ENCODE results near the gene PALLD.

Gene PALLD

DNA sequence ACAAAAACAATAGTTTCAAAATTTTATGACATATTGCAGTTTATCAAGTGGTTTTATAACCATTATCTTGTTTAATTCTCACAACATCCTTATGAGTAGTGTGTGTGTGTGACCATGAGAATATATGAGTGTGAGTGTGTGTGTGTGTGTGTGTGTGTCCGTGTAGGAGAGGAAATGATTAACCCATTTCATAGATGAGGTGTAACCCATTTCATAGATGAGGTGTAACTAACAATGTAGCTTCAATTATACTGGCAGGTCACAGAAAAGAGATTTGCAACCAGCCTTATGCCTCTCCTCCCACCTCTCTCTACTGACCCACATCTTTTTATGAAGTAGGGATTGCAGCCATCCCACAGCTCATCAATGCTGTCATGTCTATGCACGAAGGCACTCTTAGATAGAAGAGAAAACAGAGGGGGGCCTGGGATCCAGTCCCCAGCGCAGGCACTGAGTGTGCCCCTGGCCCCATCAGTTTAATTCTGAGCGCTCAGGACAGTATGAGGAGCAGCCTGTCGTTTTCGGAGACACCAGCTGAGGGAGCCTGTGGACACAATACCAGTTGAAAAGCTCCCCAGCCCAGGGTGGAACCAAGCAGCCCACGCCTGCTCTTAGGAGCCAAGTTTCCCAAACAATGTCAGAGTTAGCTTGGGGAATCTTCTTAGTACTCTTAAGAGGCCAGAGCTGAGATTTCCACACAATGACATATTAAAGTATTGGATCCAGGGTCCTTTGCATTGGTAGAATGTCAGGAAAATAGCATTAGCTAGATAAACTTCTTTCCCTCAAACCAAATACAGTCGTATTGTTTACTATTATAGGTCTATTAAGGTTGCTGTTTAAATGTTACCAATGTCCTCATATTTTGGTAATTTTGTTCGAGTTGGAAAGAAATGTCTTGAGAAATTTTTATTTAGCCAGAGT is 88.6 kb downstream of the PALLD start:
- intact Hi-C loops (cut with DNase I) = no loop called here
- peak; percentile 15 to 89 (median 44) for DNase-seq

GRCh38 chr4:168586926-168587325 is 90.1 kb downstream of the PALLD start:
- no peak for DNase-seq
- intact Hi-C loops (cut with DNase I) = no loop called here

GRCh38 chr4:168587411-168588125 is 90.7 kb downstream of the PALLD start:
- DNase-seq = no peak
- intact Hi-C loops (cut with DNase I) = no loop called here

DNA sequence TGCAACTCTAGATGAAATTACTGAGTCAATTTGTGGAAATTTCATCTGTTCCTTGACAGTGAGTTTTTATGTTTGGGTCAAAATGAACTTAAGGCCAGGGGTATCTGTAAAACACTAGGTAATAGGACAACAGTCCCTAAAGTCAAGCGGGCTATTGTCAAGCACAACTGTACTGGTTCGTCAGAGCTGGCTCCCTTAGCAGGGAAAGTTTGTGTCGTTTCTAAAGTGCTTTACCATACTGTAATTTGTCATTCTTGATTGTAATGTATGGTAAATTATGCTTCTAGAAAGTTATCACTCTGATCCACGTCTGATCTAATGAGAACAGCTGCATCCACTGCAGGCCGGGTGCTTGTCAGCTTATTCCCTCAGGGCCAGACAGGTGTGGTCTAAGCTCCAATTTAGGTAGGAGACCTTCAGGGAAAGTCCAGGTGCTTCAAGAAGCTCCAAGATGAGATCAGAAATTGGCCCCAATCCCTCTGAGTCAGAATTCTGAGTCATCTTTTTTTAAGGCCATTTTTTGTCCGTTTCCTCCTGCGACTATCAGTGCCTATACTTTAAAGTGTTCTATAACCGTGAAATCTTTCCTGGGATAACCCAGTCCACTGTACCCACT is 92.2 kb downstream of the PALLD start:
- intact Hi-C loops (cut with DNase I) = no loop called here
- no peak for DNase-seq

DNA sequence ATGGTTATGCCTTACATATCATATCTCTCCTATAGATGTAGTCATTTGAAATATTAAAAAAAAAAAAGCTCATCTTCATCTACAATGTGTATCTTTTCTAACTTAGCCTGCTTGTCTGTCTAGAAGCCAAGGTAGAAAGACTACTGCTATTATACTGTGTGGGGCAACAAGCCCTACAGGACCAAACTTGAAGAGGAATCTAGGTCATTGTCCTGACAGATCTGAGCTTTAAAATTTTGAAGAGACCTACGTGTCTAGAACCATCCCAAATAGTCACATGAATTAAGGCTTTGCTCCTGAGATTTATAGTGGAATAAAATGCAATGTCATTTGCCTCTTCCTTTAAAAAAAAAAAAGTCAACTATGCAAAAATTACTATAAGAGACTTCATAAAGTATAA is 95.8 kb downstream of the PALLD start:
- DNase-seq = no peak
- intact Hi-C loops (cut with DNase I) = no loop called here

- intact Hi-C loops (cut with DNase I) = no loop called here
Measured at GRCh38 chr4:168593399-168593798, 96.5 kb downstream of the PALLD start.

GRCh38 chr4:168594121-168594520 is 97.3 kb downstream of the PALLD start:
- intact Hi-C loops (cut with DNase I) = no loop called here
- DNase-seq = no peak

More at GRCh38 chr4:168593399-168593798, 96.5 kb downstream of the PALLD start:
- DNase-seq = no peak

DNA sequence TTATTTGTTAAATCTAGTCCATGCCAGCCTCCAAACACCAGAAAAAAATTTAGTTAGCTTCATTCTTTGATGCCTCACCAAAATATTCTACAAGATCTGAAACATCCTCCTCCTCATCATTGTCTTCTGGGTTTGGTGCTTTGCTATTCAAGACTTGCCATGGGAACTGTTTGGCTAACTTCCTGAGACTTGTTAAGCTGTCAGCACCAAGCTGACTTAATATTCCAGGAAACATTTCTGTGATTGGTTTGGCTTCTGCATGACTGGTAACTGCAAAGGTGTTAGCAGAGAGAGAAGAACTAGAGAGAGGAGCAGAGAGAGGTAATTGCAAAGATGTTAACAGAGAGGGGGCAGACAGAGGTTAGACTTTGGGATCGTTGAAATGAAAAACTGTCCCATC is 101.3 kb downstream of the PALLD start:
- intact Hi-C loops (cut with DNase I) = no loop called here
- DNase-seq = no peak

- DNase-seq = no peak
- intact Hi-C loops (cut with DNase I) = no loop called here
Measured at GRCh38 chr4:168600796-168601583, 104.1 kb downstream of the PALLD start.

GRCh38 chr4:168601899-168602298 is 105.0 kb downstream of the PALLD start:
- no peak for DNase-seq
- intact Hi-C loops (cut with DNase I) = no loop called here

- no peak for DNase-seq
- intact Hi-C loops (cut with DNase I) = no loop called here
Measured at GRCh38 chr4:168604496-168605373, 107.9 kb downstream of the PALLD start.

- DNase-seq = no peak
- intact Hi-C loops (cut with DNase I) = no loop called here
Measured at GRCh38 chr4:168605411-168605810, 108.6 kb downstream of the PALLD start.

DNA sequence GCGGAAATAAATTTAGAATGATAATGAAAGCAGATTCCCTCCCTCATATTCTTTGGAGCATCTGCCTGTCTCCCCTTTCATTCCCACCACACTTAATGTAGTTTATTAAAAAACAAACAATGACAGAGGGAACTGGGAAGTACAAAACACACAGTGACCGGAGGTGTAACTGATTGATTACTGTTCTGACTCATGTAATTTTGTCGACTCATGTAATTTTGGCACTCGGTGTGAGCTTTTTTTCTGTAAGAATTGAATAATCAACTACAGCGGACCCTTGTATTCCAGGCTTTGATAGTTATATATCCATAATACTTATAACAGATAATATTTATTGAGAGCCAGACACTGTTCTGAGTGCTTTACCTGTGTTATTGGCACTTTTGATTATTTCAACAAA is 110.4 kb downstream of the PALLD start:
- intact Hi-C loops (cut with DNase I) = no loop called here
- DNase-seq = no peak

DNA sequence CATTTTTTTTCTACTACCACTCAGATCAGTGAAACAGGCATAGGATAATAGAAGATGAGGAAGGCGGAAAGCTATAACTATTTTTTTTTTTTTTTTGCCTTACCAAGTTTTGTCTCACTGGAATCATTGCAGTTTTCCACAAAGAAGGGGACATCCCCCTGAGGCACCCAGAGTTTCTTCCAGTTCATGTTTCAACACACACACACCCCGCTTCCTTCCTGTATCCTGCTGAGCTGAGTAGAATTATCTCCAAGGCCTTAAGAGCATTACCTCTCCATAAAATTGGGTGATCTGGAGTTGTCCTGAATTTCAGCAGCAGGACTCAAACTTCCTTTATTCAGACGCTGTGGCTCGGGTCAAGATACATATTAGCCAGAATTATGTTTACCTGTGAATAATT is 111.9 kb downstream of the PALLD start:
- no peak for DNase-seq
- intact Hi-C loops (cut with DNase I) = no loop called here

DNA sequence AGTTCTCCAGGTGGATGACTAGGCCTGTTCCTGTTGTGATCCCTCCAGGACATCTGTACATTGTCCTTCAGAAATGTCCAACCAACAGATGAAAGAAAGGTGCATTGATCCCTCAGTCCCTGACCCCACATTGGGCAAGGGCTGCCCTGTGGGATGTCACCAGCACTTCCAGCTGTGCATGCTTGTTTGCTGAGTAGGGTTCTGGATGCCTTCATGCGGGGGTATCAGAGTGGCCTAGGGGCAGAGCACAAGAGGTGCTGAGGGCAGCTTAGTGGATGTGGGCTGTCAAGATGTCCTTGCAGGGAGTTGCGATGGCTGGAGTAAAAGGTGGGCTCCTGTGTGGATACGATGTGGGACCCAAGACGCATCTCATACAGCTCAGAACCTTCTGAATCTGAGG is 112.5 kb downstream of the PALLD start:
- DNase-seq = no peak
- intact Hi-C loops (cut with DNase I) = no loop called here

- intact Hi-C loops (cut with DNase I) = no loop called here
Measured at GRCh38 chr4:168610911-168611530, 114.2 kb downstream of the PALLD start.

GRCh38 chr4:168612450-168613135 is 115.7 kb downstream of the PALLD start:
- DNase-seq = no peak
- intact Hi-C loops (cut with DNase I) = no loop called here

More at GRCh38 chr4:168610911-168611530, 114.2 kb downstream of the PALLD start:
- no peak for DNase-seq

DNA sequence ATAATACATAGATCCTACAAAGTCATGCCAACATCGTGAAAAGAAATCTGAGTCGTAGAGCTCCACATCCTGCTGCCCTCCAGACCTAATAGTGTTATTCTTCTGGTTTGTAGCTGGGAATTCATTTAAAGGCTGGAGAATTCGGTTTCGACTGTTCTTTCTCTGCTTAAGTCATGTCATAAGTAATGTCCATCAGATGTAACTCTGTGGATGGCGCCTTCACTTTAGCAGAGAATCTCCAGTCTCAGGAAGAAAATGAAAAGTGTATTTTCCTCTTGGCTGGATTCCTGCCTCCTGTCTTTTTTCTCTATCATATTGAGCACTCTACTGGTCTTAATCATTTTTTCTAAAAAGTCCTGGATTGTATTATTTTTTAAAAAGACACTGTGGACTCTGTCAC is 117.0 kb downstream of the PALLD start:
- DNase-seq = no peak
- intact Hi-C loops (cut with DNase I) = no loop called here

Measured in posterior cingulate gyrus (tissue), 11 donors.